ENCODE measurements around the gene GNS.
"Not testable (repeated sequence)": the region's sequence is repeated elsewhere in the genome, so short reads cannot be mapped to it uniquely, and the experiment has no call there.

Gene GNS

GRCh38 chr12:64759035-64759894, at the start of gene GNS:
GNS (minus strand) TSS chr12:64759406; CDS start chr12:64759276, 130 bp downstream.
- in situ Hi-C loops (cut with MboI; ENCODE audit: low sequenced_read_pairs), result no loop called here

GRCh38 chr12:64808110-64808509, 48.9 kb upstream of the GNS start:
- in situ Hi-C loops (cut with MboI; ENCODE audit: low sequenced_read_pairs), result no loop called here

DNA sequence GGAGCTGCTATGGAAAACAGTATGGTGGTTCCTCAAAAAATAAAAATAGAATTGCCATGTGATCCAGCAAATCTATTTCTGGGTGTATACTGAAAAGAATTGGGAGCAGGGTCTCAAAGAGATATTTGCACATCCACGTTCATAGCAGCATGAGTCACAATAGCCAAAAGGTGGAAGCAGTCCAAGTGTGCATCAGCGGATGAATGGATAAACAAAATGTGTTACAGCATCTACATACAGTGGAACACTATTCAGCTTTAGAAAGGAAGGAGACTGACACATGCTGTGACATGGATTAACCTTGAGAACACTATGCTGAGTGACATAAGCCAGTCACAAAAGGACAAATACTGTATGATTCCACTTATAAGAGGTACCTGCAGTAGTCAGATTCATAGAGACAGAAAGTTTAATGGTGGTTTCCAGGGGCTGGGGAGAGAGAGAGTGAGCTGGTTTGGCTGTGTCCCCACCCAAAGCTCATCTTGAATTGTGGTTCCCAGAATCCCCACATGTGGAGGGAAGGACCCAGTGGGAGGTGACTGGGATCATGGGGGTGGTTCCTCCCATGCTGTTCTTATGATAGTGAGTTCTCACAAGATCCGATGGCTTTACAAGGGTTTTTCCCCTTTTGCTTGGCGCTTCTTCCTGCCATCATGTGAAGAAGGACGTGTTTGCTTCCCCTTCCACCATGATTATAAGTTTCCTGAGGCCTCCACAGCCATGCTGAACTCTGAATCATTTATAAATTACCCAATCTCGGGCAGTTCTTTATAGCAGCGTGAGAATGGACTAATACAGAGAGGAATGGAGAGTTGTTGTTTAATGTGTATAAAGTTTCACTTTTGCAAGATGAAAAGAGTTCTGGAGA, 47.6 kb upstream of the GNS start:
- in situ Hi-C loops (cut with MboI; ENCODE audit: low sequenced_read_pairs), result no loop called here

DNA sequence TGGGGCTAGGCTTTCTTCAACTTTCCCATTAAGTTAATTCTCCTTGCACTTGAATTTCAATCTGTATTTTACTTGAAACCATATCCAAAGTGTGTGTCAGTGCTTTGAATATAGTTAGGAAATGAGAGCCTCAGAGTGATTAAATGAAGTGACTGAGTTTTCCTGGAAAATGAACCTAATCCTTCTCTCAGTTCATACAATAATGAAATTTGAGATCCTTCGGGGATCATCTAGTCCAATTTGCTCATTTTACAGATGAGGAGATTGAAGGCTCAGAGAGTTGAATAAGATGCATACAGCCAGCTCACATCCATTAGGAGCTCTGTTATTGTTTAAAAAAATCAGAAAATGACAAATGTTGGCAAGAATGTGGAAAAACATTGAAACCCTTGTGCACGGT, 47.0 kb upstream of the GNS start:
- in situ Hi-C loops (cut with MboI; ENCODE audit: low sequenced_read_pairs), result no loop called here

- in situ Hi-C loops (cut with MboI; ENCODE audit: low sequenced_read_pairs), result not testable (repeated sequence)
These were observed 43.1 kb upstream of the GNS start for GRCh38 chr12:64802180-64802775.

DNA sequence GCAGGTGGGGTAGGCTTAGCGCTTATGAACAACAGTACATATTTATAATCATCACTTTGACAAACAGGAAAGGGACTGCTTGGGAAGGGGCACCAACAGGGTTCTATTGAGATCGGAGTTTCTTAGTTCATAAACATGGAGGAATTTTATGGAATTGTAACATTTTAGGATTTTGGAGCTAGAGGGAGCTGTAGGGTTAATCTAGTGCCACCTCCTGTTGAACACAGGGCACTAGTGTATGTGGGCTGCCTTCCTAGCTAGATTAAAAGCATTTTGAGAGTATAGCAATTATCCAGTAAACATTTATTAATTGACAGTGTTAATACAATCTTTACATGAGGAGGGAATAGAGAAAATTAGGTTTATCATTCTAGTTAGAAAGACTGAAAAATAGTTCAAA, 42.2 kb upstream of the GNS start:
- in situ Hi-C loops (cut with MboI; ENCODE audit: low sequenced_read_pairs), result no loop called here

GRCh38 chr12:64800640-64801039, 41.4 kb upstream of the GNS start:
- in situ Hi-C loops (cut with MboI; ENCODE audit: low sequenced_read_pairs), result no loop called here

GRCh38 chr12:64798165-64798564, 39.0 kb upstream of the GNS start:
- in situ Hi-C loops (cut with MboI; ENCODE audit: low sequenced_read_pairs), result no loop called here

DNA sequence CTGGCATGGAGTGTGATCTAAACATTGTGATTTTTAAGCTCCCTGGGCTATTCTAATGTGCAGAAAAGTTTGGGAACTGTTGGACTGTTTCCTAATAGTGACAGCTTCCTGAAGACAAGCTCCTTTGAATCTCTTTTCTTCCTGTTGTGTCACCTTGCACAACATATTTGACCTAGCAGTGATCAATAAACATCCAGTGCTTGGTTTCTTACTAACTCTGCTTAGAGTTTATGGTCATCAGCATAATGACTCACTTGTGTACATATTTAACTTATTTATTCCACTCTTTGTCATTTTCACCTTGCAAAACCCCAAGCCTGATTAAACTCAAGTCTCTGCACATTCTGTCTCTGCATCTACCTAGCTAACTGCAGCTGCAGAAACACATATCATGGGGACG, 38.0 kb upstream of the GNS start:
- in situ Hi-C loops (cut with MboI; ENCODE audit: low sequenced_read_pairs), result no loop called here

- in situ Hi-C loops (cut with MboI; ENCODE audit: low sequenced_read_pairs), result no loop called here
These were observed 37.1 kb upstream of the GNS start for GRCh38 chr12:64796205-64796845.

DNA sequence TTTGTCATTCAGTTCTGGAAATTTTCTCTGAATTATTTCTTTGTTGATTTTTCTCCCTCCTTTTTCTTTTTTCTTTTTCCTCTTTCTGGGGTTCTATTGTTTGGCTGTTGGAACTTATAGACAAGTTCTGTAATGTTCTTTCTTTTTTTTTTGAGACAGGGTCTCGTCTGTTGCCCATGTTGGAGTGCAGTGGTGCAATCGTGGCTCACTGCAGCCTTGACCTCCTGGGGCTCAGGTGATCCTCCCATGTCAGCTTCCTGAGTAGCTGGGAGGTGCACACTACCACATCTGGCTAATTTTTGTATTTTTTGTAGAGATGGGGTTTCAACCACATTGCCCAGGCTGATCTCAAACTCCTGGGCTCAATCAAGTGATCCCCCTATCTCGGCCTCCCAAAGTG, 35.1 kb upstream of the GNS start:
- in situ Hi-C loops (cut with MboI; ENCODE audit: low sequenced_read_pairs), result no loop called here

DNA sequence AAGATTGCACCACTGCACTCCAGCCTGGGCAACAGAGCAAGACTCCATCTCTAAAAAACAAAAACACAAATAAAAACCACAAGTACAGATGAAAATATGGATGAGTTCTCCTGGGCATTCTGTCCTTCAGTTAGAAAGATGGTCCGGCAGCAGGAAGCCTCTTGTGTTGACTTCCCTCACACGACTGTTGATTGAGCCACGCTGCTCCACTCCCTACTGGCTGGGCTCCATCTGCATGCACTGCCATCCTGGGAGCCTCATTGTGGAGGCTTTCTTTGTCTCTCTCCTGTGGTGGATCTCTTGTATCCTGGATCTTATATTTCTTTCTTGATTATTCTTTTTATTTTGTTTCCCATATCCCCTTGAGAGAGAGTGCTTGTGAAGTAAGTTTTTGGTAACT, 34.4 kb upstream of the GNS start:
- in situ Hi-C loops (cut with MboI; ENCODE audit: low sequenced_read_pairs), result no loop called here

DNA sequence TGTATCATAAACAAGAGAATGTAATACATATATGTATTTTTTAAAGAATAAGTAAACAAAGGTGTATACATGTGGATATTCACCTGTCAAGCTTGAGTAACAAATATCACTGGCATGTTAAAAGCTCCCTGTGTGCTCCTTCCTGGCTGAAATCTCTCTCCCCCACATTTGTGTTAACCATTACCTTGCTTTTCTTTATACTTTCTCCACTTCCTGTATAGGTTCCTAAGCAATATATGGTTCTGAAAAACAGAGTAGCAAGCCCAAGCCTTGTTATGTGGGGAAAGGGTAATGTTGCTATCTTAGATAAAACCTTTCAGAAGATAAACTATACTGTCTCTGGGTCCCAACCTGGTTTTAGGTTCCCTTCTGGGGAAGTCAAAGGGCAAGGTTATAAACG, 32.9 kb upstream of the GNS start:
- in situ Hi-C loops (cut with MboI; ENCODE audit: low sequenced_read_pairs), result no loop called here

- in situ Hi-C loops (cut with MboI; ENCODE audit: low sequenced_read_pairs), result no loop called here
These were observed 31.8 kb upstream of the GNS start for GRCh38 chr12:64791036-64791435.

DNA sequence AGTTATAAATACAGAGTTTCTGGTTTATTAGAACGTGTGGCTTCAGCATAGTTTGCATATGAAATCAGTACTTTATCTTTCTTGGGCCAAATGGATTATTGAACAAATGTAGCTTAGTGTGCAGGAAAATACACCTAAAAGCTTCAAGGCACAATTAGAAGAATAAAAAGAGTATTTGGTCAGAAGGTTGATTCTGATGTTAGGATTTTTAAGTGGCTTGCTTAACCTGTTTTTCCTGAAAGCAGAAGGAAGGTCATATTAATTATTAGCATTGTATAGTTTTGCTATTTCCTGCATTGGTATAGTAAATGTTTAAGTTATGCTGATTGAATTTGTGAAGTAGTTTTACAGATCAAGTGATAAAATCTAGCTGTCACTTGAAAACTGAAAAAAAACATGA, 31.0 kb upstream of the GNS start:
- in situ Hi-C loops (cut with MboI; ENCODE audit: low sequenced_read_pairs), result no loop called here

- in situ Hi-C loops (cut with MboI; ENCODE audit: low sequenced_read_pairs), result no loop called here
These were observed 26.6 kb upstream of the GNS start for GRCh38 chr12:64785838-64786237.

- in situ Hi-C loops (cut with MboI; ENCODE audit: low sequenced_read_pairs), result no loop called here
These were observed 23.1 kb upstream of the GNS start for GRCh38 chr12:64782191-64782876.

- in situ Hi-C loops (cut with MboI; ENCODE audit: low sequenced_read_pairs), result no loop called here
These were observed 22.3 kb upstream of the GNS start for GRCh38 chr12:64781280-64782190.

- in situ Hi-C loops (cut with MboI; ENCODE audit: low sequenced_read_pairs), result no loop called here
These were observed 21.5 kb upstream of the GNS start for GRCh38 chr12:64780531-64781279.

All from hTERT RPE-1 (cell line).